Suprapubic skin (tissue), 3 donors: ENCODE data around the gene BCKDHA.

Experiments used
- POLR2A ChIP-seq, 2 donors: fragments of 450-650 bp; IDR thresholded peaks; one replicate each; pipeline ENCODE4 v1.6.1; 2017; ENCODE audit warnings: antibody characterized with exemption in 2 of 2, mild to moderate bottlenecking in 2 of 2, moderate library complexity in 2 of 2
- TF ChIP-seq, protein P1 (sequence below), 2 donors: fragments of 200-600 bp in 1 of 2; fragments of 450-650 bp in 1 of 2; sonication (generic) in 1 of 2; IDR thresholded peaks; one replicate each; pipeline ENCODE4 v1.5.1; 2016 to 2019; ENCODE audit warnings: antibody characterized with exemption in 2 of 2, mild to moderate bottlenecking in 1 of 2, moderate library complexity in 1 of 2

DNA sequence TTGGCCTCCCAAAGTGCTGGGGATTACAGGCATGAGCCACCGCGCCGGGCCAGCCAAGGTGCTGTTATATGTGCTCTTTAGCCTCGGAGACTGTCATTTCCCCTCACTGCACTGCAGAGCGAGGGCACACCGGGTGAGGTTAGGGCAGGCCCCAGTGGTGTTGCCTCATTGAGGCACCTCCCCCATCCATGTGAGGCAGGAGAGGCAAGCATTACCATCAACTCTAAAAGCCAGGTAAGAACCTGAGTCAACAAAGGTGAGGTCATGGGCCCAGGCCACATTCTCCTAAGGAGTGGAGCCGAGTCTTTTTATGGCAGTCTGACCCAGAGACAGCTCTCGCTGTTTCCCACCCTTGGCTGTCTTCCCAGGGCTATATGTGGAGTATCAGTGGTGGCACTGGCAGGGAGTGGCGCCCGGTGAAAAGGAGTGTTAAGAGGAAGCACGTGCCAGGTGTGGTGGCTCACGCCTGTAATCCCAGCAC is 18.6 kb downstream of the BCKDHA start:
- no peak for TF ChIP-seq POLR2A (IDR thresholded peaks at IDR 0.05)
- TF ChIP-seq, protein P1, sequence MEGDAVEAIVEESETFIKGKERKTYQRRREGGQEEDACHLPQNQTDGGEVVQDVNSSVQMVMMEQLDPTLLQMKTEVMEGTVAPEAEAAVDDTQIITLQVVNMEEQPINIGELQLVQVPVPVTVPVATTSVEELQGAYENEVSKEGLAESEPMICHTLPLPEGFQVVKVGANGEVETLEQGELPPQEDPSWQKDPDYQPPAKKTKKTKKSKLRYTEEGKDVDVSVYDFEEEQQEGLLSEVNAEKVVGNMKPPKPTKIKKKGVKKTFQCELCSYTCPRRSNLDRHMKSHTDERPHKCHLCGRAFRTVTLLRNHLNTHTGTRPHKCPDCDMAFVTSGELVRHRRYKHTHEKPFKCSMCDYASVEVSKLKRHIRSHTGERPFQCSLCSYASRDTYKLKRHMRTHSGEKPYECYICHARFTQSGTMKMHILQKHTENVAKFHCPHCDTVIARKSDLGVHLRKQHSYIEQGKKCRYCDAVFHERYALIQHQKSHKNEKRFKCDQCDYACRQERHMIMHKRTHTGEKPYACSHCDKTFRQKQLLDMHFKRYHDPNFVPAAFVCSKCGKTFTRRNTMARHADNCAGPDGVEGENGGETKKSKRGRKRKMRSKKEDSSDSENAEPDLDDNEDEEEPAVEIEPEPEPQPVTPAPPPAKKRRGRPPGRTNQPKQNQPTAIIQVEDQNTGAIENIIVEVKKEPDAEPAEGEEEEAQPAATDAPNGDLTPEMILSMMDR (IDR thresholded peaks at IDR 0.05) = no peak
